IgD-negative memory B cell (primary cell): Measurements from ENCODE around the gene LHX6. TPM values are rescaled to one million over a fixed set of nuclear protein-coding genes. Genes with fewer than 3 reads are reported as not detected.

Experiments
- H3K27ac Mint-ChIP-seq, 3 donors: one replicate each; pipeline ENCODE4 v1.8.0; 2020 to 2022; ENCODE audit warnings: mild to moderate bottlenecking in 3 of 3, mixed read lengths in 3 of 3, moderate library complexity in 1 of 3
- H3K27me3 Mint-ChIP-seq: one replicate; pipeline ENCODE4 v1.8.0; 2021; ENCODE audit warnings: mixed read lengths
- H3K36me3 Mint-ChIP-seq: one replicate; pipeline ENCODE4 v1.8.0; 2020; ENCODE audit warnings: mild to moderate bottlenecking, mixed read lengths
- H3K4me1 Mint-ChIP-seq, 3 donors: one replicate each; pipeline ENCODE4 v1.8.0; 2020 to 2022; ENCODE audit warnings: mixed read lengths in 3 of 3, mild to moderate bottlenecking in 1 of 3
- H3K4me3 Mint-ChIP-seq, 4 donors: one replicate each; pipeline ENCODE4 v1.8.0; 2020 to 2022; ENCODE audit warnings: mild to moderate bottlenecking in 4 of 4, mixed read lengths in 4 of 4, moderate library complexity in 3 of 4
- H3K9me3 Mint-ChIP-seq, 3 donors: one replicate each; pipeline ENCODE4 v1.8.0; 2020 to 2021; ENCODE audit warnings: mixed read lengths in 3 of 3, mild to moderate bottlenecking in 1 of 3
- polyA plus RNA-seq: library from polyadenylated mRNA; unstranded; fragments of 300-500 nt; fragmentation: Illumina TruSeq; gene quantifications from one replicate; pipeline ENCODE4 v1.2.3, GENCODE V29; 2021

The LHX6 gene
- polyA plus RNA-seq, 1 donor from 2014 or later = not detected

DNA sequence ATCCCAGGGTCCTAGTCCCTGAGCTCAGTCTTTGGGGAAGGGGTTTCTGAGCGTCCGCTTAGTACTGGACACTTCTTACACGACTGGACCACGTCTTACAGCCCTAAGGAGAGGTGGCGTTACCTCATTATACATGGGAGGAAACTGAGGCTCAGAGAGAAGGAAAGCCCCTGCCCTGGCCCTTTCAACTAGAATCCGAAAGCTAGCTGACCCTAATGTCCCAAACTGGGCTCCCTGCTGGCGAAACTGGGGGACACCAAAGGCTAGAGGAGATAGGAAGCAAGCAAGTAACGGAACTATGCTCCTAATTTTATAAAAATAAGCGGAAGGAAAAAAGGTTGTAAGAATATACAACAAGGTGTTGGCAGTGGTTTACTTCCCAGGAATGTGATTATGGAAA lies 14.2 kb downstream of the LHX6 start:
- Mint-ChIP-seq H3K4me1 (peaks cover 11 to 18% (median 14%) of the 10 kb centered on the region in 3 donors), H3K4me3 (peak overlapping the region; percentile 38 to 77 (median 56)), H3K36me3 (no peaks in the 10 kb centered on the region), H3K9me3 (no peaks in the 10 kb centered on the region), H3K27ac (no peak overlapping the region), H3K27me3 (peaks cover 67% of the 10 kb centered on the region)

DNA sequence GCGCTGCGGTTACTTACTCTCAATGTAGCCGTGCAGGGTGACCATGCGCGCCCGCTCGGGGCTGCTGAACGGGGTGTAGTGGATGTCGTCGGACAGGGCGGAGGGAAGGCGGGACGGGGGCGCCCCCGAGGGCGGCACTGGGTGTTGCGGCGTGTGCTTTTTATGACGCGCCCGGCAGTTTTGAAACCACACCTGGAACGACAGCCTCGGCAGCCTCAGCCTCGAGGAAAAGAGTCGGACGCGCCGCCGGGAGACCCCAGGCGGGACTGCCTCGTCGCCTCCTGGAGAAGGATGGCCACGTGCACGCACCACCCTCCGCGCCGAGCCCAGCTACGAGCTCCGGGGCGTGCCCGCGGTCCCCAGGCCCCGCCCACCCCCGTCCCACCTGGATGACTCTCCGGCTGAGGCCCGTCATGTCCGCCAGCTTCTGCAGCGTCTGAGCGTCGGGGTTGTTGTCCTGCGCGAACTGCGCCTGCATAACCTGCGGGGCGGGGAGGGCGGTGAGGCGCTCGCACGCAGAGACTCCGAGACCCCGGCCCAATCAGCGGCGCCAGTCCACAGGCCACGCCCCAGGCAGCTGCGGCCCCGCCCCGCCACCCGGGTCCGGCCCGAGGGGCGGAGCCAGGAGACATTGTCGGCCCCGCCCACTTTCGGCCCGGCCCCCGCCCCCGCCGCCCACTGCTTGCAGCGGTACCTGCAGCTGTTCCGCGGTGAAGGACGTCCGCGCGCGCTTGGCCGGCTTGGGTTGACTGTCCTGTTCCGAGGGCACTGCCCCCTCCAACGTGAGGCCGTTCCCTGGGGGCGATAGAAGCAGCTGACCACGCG lies 15.0 kb downstream of the LHX6 start:
- Mint-ChIP-seq H3K27me3 (peaks cover 62% of the 10 kb centered on the region), H3K9me3 (no peaks in the 10 kb centered on the region), H3K36me3 (no peaks in the 10 kb centered on the region), H3K4me1 (peaks cover 9 to 11% (median 10%) of the 10 kb centered on the region in 3 donors), H3K4me3 (peak overlapping the region in 3 of 4 donors; percentile 74 to 83 (median 77)), H3K27ac (no peak overlapping the region)

DNA sequence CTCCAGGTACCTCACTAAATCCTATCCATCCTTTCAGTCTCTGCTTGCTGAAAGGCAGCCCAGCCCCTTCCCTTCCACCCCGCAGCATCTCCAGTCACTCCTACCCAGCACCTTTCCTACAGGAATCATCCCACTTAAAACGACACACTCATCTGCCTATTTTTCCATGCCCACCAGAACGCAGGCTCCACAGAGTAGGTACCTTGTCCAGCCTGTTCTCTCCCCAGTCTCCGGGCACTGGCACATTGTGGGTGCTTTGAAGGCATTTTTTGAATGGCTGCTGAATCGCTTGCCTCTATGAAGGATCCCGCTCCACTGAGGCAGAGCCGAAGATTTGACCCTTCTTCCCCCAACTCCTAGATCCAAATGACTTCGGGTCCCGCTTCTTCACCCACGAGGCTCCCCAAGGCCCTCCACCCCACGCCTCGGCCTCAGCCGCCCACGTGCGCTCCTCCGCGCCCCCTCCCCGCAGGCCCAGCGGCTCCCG lies 15.6 kb downstream of the LHX6 start:
- Mint-ChIP-seq H3K4me3 (peak overlapping the region in 3 of 4 donors; percentile 49 to 83 (median 74)), H3K36me3 (no peaks in the 10 kb centered on the region), H3K9me3 (no peaks in the 10 kb centered on the region), H3K27me3 (peaks cover 55% of the 10 kb centered on the region), H3K4me1 (peaks cover 5 to 6% (median 6%) of the 10 kb centered on the region in 3 donors), H3K27ac (peak overlapping the region in 2 of 3 donors; percentile 36 to 69)

DNA sequence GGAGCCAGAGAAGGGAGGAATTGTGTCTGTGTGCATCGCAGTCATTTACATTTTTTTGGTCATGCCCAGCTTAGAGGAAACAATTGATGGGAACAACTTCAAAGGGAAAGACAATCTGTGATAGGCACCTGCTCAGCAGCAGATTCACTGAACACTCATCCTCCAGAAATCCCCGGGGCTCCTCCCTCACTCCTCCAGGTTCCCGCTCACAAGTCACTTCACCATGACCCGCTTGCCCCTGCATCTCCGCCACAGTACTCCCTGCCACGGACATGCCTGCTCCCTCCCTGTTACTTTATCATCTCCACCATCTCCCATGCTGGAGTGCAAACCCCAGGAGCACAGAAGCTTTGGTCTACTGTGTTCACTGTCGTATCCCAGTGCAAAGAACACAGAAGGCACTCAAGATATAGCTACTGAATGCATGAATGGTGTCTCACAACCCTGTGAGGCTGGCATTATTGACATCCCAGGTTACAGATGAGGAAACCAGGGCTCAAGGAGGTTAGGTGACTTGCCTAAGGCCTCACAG lies 16.2 kb downstream of the LHX6 start:
- Mint-ChIP-seq H3K27ac (no peak overlapping the region), H3K27me3 (peaks cover 52% of the 10 kb centered on the region), H3K36me3 (no peaks in the 10 kb centered on the region), H3K4me3 (peak overlapping the region in 1 of 4 donors; percentile 32), H3K9me3 (no peaks in the 10 kb centered on the region), H3K4me1 (peaks cover under 1 to 5% (median 4%) of the 10 kb centered on the region in 3 donors)

DNA sequence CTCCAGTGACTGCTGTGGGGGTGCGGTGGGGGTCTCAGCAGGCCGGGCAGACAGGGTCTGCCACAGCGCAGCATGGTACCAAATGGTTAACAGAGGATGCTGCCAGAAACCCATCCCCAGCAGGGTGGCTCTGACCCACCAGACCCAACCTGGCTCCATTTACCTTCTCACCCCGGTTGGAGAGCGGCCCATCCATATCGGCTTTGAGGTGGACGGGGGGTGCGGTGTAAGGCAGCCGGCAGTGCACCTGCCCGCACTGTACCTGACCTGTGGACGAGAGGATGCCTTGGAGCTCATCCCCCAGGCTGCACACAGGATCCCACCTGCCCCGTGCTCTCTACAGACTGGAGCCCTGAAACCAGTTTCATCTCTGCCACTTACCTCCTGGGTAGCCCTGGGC lies 19.3 kb downstream of the LHX6 start:
- H3K4me3 Mint-ChIP-seq = no peak overlapping the region
- H3K27me3 Mint-ChIP-seq = peaks cover 26% of the 10 kb centered on the region
- peaks cover 0 to 5% (median 3%) of the 10 kb centered on the region in 3 donors for H3K4me1 Mint-ChIP-seq
- no peak overlapping the region for H3K27ac Mint-ChIP-seq
- no peaks in the 10 kb centered on the region for H3K36me3 Mint-ChIP-seq
- no peaks in the 10 kb centered on the region for H3K9me3 Mint-ChIP-seq

DNA sequence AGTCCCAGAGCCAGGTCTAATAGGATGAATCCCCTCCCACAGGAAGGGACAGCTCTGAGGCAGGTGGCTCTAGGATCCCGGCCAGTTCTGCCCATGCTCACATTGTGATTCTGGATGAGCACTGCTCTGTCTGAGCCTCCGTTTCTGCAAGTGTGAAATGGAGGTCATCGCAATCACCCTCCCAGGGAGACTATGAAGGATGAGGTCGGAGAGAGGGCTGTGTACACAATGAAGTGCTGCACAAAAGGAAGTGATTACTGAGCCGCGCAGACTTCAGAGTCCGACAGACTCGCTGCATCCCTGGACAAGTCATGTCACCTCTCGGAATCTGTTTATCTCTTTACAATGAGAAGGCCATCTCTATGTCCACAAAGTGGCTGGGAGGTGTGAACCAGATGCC lies 21.7 kb downstream of the LHX6 start:
- no peak overlapping the region for H3K4me3 Mint-ChIP-seq

DNA sequence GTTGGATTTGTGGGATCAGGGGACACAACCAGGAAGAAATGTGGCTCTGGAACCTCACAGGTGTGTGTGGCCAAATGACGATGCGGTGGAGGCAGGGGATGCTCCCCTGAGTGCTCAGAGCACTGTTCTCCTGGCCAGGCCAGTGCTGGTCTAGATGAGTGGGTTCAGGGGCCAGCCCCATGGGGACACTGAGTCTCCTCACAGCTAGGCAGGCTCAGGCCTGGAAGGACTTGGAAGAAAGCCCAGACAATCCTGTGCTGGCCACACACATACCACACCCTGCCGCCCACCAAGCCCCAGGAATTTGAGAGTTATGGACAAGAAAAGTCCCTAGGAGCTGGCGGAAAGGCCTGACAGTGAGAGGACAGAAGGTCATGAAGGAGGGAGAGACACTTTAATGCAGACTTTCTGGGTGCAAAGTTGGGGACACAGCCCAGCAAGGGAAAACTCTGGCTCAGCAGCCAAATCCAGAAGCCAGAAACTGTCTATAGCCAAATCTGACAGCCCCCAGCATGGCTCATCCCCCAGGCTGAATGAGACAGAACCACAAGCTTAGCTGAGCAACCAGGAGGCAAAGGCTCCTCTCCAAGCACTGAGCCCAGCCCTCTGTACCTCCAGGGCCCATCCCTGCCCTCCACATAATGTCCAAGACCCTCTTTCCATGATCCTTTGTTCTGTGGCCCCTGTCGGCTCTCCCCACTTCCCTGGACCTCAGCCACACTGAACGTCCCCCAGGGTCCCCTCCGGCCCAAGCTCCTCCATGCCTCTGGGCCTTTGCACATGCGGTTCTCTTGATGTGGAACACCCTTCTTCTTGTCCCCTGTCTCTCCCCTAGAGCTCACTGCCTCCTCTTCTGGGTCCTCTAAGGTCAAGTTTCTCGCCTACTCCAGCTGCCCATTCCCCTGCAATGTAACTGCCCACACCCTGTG lies 22.4 kb downstream of the LHX6 start:
- no peaks in the 10 kb centered on the region for H3K4me1 Mint-ChIP-seq
- no peak overlapping the region for H3K4me3 Mint-ChIP-seq
- no peak overlapping the region for H3K27ac Mint-ChIP-seq
- no peaks in the 10 kb centered on the region for H3K36me3 Mint-ChIP-seq
- peaks cover 6% of the 10 kb centered on the region for H3K27me3 Mint-ChIP-seq
- no peaks in the 10 kb centered on the region for H3K9me3 Mint-ChIP-seq

More for the DNA sequence above, 21.7 kb downstream of the LHX6 start:
- peaks cover 7% of the 10 kb centered on the region for H3K27me3 Mint-ChIP-seq
- no peak overlapping the region for H3K27ac Mint-ChIP-seq
- no peaks in the 10 kb centered on the region for H3K4me1 Mint-ChIP-seq
- H3K36me3 Mint-ChIP-seq = no peaks in the 10 kb centered on the region
- H3K9me3 Mint-ChIP-seq = no peaks in the 10 kb centered on the region

DNA sequence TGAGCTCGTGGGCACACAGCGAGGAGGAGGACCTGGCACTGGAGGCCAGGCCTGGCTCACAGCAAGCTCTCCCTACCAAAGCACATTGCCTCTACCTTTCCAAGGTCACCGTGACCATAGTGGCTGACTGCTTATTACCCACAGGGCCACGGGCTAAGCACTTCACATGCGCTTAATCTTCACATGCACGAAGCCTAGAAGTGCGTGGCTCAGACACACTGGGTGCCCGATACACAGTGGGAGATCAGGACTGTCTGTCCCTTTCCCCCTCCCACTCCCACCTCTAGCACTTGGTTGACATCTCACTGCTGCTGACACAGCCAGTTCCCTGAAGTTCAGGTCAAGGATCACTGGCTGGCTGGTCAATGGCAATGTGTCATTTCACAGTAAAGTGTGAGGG lies 23.6 kb downstream of the LHX6 start:
- Mint-ChIP-seq H3K9me3 (no peaks in the 10 kb centered on the region), H3K36me3 (no peaks in the 10 kb centered on the region), H3K4me1 (no peaks in the 10 kb centered on the region), H3K27ac (no peak overlapping the region), H3K27me3 (peaks cover 3% of the 10 kb centered on the region), H3K4me3 (no peak overlapping the region)

DNA sequence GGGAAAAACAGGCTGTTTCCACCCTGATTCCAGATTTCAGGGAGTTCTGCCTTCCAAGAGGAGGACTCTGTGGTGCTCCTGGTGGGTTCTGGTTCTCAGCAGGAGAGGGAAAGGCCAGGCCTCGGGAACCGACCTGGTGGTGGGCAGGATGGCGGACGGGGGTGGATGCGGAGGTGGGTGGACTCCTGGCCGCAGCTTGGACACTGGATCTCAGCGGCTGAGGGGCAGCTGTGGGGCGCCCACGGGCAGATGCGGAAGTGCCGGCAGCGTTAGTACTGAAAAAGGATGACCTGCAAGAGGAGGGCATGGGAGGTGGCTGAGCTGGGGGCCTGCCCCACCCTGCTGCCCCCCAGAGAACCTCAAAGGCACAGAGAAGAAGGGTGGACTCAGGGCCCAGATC lies 24.3 kb downstream of the LHX6 start:
- no peaks in the 10 kb centered on the region for H3K27me3 Mint-ChIP-seq
- no peaks in the 10 kb centered on the region for H3K4me1 Mint-ChIP-seq
- H3K9me3 Mint-ChIP-seq = no peaks in the 10 kb centered on the region
- H3K27ac Mint-ChIP-seq = no peak overlapping the region
- no peak overlapping the region for H3K4me3 Mint-ChIP-seq
- no peaks in the 10 kb centered on the region for H3K36me3 Mint-ChIP-seq

DNA sequence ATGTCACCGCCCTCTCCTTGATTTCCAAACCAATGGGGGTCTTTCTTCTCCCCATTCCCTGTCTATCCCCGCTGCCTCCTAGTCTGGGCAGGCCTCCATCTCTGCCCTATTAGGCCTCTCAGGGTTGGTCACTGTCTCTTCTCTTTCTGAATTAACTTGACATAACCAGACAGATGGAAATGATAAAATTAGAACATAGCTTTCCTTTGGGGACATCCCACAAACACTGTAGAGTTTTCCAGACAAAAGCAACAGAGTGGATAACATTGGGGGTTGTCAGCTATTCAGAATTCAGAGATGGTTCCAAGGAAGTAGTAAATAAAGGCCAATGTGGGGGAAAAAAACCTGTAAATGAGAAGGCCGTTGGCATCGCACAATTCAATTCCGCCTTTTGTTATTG lies 24.7 kb downstream of the LHX6 start:
- H3K36me3 Mint-ChIP-seq = no peaks in the 10 kb centered on the region
- H3K27me3 Mint-ChIP-seq = no peaks in the 10 kb centered on the region
- no peak overlapping the region for H3K4me3 Mint-ChIP-seq
- no peaks in the 10 kb centered on the region for H3K4me1 Mint-ChIP-seq
- no peaks in the 10 kb centered on the region for H3K9me3 Mint-ChIP-seq
- peak overlapping the region in 1 of 3 donors; percentile 35 for H3K27ac Mint-ChIP-seq

DNA sequence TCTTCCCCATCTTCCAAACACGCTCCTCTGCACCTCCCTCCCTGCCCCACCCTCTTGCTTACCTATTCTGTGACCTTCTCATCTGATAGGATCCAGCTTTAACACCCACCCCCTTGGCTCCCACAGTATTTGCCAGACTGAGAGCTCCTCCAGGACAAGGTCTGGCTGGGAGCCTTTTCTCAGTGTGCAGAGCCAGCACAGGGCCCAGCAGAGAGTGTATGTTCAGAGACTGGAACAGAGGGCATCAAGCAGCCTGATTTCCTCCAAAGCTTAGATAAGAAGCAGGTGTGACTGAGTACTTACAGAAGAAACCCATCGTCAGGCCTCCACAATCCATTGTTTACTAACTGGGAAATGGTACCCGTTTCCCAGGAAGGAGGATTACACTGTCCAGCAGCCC lies 26.6 kb downstream of the LHX6 start:
- no peak overlapping the region for H3K27ac Mint-ChIP-seq
- no peaks in the 10 kb centered on the region for H3K36me3 Mint-ChIP-seq
- no peaks in the 10 kb centered on the region for H3K9me3 Mint-ChIP-seq
- no peaks in the 10 kb centered on the region for H3K4me1 Mint-ChIP-seq
- H3K4me3 Mint-ChIP-seq = no peak overlapping the region
- H3K27me3 Mint-ChIP-seq = peaks cover 8% of the 10 kb centered on the region

DNA sequence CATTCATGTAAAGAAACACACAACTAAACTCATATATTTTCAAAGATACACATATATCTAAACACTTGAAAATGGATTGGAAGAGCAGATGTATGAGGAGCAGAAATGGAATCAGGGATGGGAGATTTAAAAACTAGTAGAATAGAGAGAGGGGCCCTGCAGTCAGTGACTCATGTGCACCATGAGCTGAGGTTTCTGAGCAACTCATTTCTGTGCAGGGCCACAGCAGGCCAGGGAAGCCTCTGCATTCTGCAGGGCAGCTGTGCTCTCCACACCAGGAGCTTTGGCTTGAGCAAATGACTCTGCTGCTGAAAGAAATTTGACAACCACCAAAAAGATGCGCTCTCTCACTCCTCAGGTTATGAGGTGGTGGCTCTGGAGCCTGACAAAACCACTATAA lies 27.1 kb downstream of the LHX6 start:
- H3K27me3 Mint-ChIP-seq = peaks cover 8% of the 10 kb centered on the region
- H3K27ac Mint-ChIP-seq = no peak overlapping the region
- H3K9me3 Mint-ChIP-seq = no peaks in the 10 kb centered on the region
- H3K4me3 Mint-ChIP-seq = no peak overlapping the region
- H3K36me3 Mint-ChIP-seq = no peaks in the 10 kb centered on the region
- H3K4me1 Mint-ChIP-seq = no peaks in the 10 kb centered on the region

DNA sequence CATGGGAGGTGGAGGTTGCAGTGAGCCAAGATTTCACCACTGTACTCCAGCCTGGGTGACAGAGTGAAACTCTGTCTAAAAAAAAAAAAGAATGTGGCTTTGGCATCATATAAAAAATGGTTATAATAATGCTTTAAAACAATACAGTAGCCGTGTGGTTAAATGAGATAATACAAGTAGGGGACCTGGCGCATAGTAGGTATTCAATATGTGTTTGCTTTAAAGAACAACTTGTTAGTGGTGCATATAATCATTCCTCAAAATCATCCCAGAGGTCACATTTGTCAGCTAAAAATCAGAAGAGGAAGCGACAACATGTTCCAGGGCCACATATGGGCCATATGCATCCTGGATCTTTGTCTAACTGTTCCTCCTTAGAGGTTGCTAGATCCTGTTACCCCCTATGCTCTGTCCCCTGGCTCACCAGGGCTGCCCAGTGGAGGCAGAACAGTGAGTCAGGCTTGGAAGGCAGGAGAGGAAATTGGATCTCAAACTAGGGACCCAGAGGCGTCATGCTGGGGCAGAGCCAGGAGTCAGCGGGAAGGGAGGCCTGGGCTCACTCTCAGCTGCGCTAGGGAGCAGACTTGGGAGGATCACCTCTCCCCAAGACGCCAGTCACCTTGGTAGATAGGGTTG lies 27.7 kb downstream of the LHX6 start:
- H3K9me3 Mint-ChIP-seq = no peaks in the 10 kb centered on the region
- H3K4me3 Mint-ChIP-seq = no peak overlapping the region
- H3K36me3 Mint-ChIP-seq = no peaks in the 10 kb centered on the region
- H3K27ac Mint-ChIP-seq = no peak overlapping the region
- no peaks in the 10 kb centered on the region for H3K4me1 Mint-ChIP-seq
- peaks cover 8% of the 10 kb centered on the region for H3K27me3 Mint-ChIP-seq

DNA sequence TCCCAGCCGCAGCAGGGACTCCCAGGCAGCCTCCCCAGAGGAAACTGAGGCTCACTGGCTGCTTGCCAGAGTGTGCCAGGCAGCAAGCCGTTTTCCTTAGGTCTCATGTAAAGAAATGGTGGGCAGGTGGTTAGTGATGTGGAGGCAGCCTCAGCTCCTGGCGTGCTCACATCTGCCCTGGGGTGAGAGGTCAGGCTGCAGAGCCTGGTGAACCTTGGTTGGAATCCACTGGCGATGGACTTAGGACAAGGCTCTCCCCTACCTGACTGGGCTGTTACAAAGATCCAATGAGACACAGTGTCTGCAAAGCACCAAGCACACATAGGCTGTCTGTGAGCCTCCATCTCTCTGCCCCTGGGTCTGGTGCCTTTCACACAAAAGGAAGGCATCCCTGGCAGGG lies 30.9 kb downstream of the LHX6 start:
- Mint-ChIP-seq H3K27me3 (peaks cover 11% of the 10 kb centered on the region), H3K27ac (no peak overlapping the region), H3K36me3 (no peaks in the 10 kb centered on the region), H3K9me3 (no peaks in the 10 kb centered on the region), H3K4me1 (peaks cover 0 to 4% (median 0%) of the 10 kb centered on the region in 3 donors), H3K4me3 (no peak overlapping the region)

DNA sequence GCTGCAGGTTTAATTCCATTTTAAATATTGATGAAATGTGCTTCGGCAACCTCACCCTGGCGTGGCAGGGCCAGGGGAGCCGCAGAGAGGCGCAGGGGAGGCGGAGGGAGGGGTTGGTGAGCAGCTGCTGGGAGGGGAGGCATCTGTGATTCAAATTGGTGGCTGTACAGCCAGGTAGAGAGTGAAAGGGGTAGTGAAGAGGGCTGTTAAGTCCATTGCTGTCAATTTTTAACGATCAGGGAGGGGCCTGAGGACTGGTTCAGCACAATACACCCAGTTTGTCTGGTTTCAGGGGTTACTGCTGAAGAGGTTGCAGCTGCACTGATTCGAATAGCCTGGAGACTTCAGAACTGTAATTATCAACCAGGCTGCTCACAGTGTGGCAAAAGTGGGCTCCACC lies 31.3 kb downstream of the LHX6 start:
- Mint-ChIP-seq H3K36me3 (no peaks in the 10 kb centered on the region), H3K9me3 (no peaks in the 10 kb centered on the region), H3K27ac (no peak overlapping the region), H3K4me3 (no peak overlapping the region), H3K27me3 (peaks cover 14% of the 10 kb centered on the region), H3K4me1 (peaks cover 0 to 4% (median 0%) of the 10 kb centered on the region in 3 donors)
